GM21447 (cell line): ENCODE data around the gene GTF2H2C.
"Not testable (repeated sequence)": the region's sequence is repeated elsewhere in the genome, so short reads cannot be mapped to it uniquely, and the experiment has no call there.

Experiments
- ATAC-seq: cut with Tn5 transposase; IDR thresholded peaks from one replicate; pipeline ENCODE4 v1.9.1; 2021; ENCODE audit not compliant: unreplicated experiment

Gene GTF2H2C

GRCh38 chr5:69559908-69560330, at the start of gene GTF2H2C:
GTF2H2C (plus strand) TSS chr5:69560191; CDS start chr5:69565133, 4,942 bp downstream.
- peak; percentile 97 for ATAC-seq

- ATAC-seq: no peak
Observed at GRCh38 chr5:69510694-69511093, 49.3 kb upstream of the GTF2H2C start.

GRCh38 chr5:69512740-69513260, 47.2 kb upstream of the GTF2H2C start:
- ATAC-seq: no peak

GRCh38 chr5:69515570-69515969, 44.4 kb upstream of the GTF2H2C start:
- ATAC-seq: not testable (repeated sequence)

- no peak for ATAC-seq
Observed at GRCh38 chr5:69516769-69517168, 43.2 kb upstream of the GTF2H2C start.

GRCh38 chr5:69517763-69518212, 42.2 kb upstream of the GTF2H2C start:
- no peak for ATAC-seq

- no peak for ATAC-seq
Observed at GRCh38 chr5:69519285-69519684, 40.7 kb upstream of the GTF2H2C start.

- ATAC-seq: no peak
Observed at GRCh38 chr5:69522035-69522434, 38.0 kb upstream of the GTF2H2C start.

GRCh38 chr5:69525490-69525889, 34.5 kb upstream of the GTF2H2C start:
- ATAC-seq: no peak

- ATAC-seq: no peak
Observed at GRCh38 chr5:69526660-69527059, 33.3 kb upstream of the GTF2H2C start.

- ATAC-seq: no peak
Observed at GRCh38 chr5:69527128-69527770, 32.7 kb upstream of the GTF2H2C start.

GRCh38 chr5:69528035-69528434, 32.0 kb upstream of the GTF2H2C start:
- no peak for ATAC-seq

GRCh38 chr5:69528609-69529008, 31.4 kb upstream of the GTF2H2C start:
- no peak for ATAC-seq

GRCh38 chr5:69530561-69531405, 29.2 kb upstream of the GTF2H2C start:
- ATAC-seq: no peak

GRCh38 chr5:69531406-69531801, 28.6 kb upstream of the GTF2H2C start:
- ATAC-seq: no peak

- ATAC-seq: not testable (repeated sequence)
Observed at GRCh38 chr5:69537911-69538310, 22.1 kb upstream of the GTF2H2C start.

- ATAC-seq: not testable (repeated sequence)
Observed at GRCh38 chr5:69538735-69539134, 21.3 kb upstream of the GTF2H2C start.

- ATAC-seq: not testable (repeated sequence)
Observed at GRCh38 chr5:69541347-69541746, 18.6 kb upstream of the GTF2H2C start.

GRCh38 chr5:69542838-69543618, 17.0 kb upstream of the GTF2H2C start:
- not testable (repeated sequence) for ATAC-seq

- ATAC-seq: not testable (repeated sequence)
Observed at GRCh38 chr5:69544602-69545001, 15.4 kb upstream of the GTF2H2C start.
